Coronary artery (tissue), 2 donors: ENCODE results near the gene TNS3.

Source experiments
- DNase-seq: peaks from one replicate; pipeline ENCODE4 v3.0.0-alpha.2; 2017; ENCODE audit warnings: low spot score
- H3K27ac ChIP-seq, 2 donors: fragments of 200-600 bp; sonication (generic); one replicate each; pipeline ENCODE4 v1.5.1; 2016 to 2019
- H3K4me3 ChIP-seq: fragments of 200-600 bp; sonication (generic); 2 replicates; pipeline ENCODE4 v1.5.1; 2016; ENCODE audit warnings: mild to moderate bottlenecking, moderate library complexity
- TF ChIP-seq, protein P1 (sequence below): fragments of 200-600 bp; sonication (generic); IDR thresholded peaks from one replicate; pipeline ENCODE4 v1.5.1; 2019; ENCODE audit warnings: antibody characterized with exemption

Gene TNS3

GRCh38 chr7:47355684-47356083 lies 226.2 kb downstream of the TNS3 start:
- no peak for DNase-seq
- TF ChIP-seq, protein P1, sequence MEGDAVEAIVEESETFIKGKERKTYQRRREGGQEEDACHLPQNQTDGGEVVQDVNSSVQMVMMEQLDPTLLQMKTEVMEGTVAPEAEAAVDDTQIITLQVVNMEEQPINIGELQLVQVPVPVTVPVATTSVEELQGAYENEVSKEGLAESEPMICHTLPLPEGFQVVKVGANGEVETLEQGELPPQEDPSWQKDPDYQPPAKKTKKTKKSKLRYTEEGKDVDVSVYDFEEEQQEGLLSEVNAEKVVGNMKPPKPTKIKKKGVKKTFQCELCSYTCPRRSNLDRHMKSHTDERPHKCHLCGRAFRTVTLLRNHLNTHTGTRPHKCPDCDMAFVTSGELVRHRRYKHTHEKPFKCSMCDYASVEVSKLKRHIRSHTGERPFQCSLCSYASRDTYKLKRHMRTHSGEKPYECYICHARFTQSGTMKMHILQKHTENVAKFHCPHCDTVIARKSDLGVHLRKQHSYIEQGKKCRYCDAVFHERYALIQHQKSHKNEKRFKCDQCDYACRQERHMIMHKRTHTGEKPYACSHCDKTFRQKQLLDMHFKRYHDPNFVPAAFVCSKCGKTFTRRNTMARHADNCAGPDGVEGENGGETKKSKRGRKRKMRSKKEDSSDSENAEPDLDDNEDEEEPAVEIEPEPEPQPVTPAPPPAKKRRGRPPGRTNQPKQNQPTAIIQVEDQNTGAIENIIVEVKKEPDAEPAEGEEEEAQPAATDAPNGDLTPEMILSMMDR: no peak
- Histone ChIP-seq H3K27ac (no peak overlapping the region), H3K4me3 (no peak overlapping the region)

- TF ChIP-seq, protein P1: no peak
- no peak overlapping the region for H3K27ac ChIP-seq
- no peak for DNase-seq
- no peak overlapping the region for H3K4me3 ChIP-seq
Measured at GRCh38 chr7:47354831-47355541, 226.9 kb downstream of the TNS3 start.

GRCh38 chr7:47354071-47354470 lies 227.8 kb downstream of the TNS3 start:
- Histone ChIP-seq H3K27ac (no peak overlapping the region), H3K4me3 (no peak overlapping the region)
- TF ChIP-seq, protein P1: no peak
- no peak for DNase-seq

DNA sequence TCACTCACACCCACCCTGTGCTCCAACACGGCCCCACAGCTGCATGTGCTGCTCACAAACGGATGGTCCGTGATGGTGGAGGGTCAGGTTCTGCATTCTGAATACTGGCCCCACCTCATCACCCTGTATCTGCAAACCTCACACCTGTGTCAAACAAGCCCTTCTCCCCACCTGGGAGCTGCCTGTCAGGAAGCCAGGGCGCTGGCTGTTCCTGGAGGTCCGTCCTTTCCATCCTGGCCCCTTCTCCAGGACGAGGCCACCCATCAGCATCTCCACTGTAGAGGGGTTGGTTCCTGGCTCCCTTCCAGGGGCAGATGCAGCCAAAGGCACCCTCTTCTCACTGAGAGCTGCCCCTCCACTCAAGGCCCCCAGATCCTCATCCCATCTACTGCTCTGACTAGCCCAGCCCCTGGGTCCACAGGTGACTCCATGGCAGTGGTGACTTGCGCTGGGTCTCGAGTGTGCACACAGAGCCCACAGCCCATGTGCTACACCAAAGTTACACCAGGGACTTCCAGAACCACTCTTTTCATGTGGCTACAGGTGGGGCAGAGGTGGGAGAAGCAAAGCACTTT lies 229.4 kb downstream of the TNS3 start:
- TF ChIP-seq, protein P1: no peak
- peak; percentile 63 for DNase-seq
- Histone ChIP-seq H3K27ac (no peak overlapping the region), H3K4me3 (no peak overlapping the region)

- TF ChIP-seq, protein P1: no peak
- H3K4me3 ChIP-seq: no peak overlapping the region
- no peak overlapping the region for H3K27ac ChIP-seq
- peak; percentile 64 for DNase-seq
Measured at GRCh38 chr7:47351233-47352154, 230.4 kb downstream of the TNS3 start.

- no peak overlapping the region for H3K27ac ChIP-seq
- no peak for DNase-seq
- TF ChIP-seq, protein P1: no peak
- H3K4me3 ChIP-seq: no peak overlapping the region
Measured at GRCh38 chr7:47350425-47350824, 231.5 kb downstream of the TNS3 start.
